SK-N-MC (cell line): ENCODE results near the gene CCK.
A peak's percentile ranks its signal among the peaks of the same experiment; 100 is the strongest.

Source experiments
- DNase-seq: peaks from one replicate; pipeline ENCODE4 v3.0.0-alpha.2; 2011; ENCODE audit warnings: low read depth, low spot score
- H3K27ac ChIP-seq: fragments of 200-600 bp; sonication (generic); 2 replicates; pipeline ENCODE4 v1.5.1; 2016; ENCODE audit warnings: mixed run types
- H3K36me3 ChIP-seq: fragments of 200-600 bp; sonication (generic); 2 replicates; pipeline ENCODE4 v1.6.1; 2017; ENCODE audit warnings: antibody characterized with exemption, low read length, mixed read lengths; ENCODE audit not compliant: insufficient read depth
- H3K4me3 ChIP-seq: fragments of 200-600 bp; sonication (generic); 2 replicates; pipeline ENCODE4 v1.5.1; 2016
- H3K9ac ChIP-seq: fragments of 200-600 bp; sonication (generic); 2 replicates; pipeline ENCODE4 v1.8.0; 2017; ENCODE audit warnings: mixed run types, mixed read lengths; ENCODE audit not compliant: insufficient read length
- H3K9me3 ChIP-seq: fragments of 200-600 bp; sonication (generic); 2 replicates; pipeline ENCODE4 v1.6.1; 2017; ENCODE audit warnings: low read depth, mild to moderate bottlenecking, antibody characterized with exemption, low read length, moderate library complexity, mixed read lengths
- EZH2 ChIP-seq: fragments of 200-600 bp; sonication (generic); IDR thresholded peaks from one replicate; pipeline ENCODE4 v1.6.1; 2017; ENCODE audit warnings: antibody characterized with exemption
- FOXP2 ChIP-seq: optimal IDR thresholded peaks from 2 replicates; pipeline ENCODE3; 2011; ENCODE audit warnings: mild to moderate bottlenecking, moderate library complexity; ENCODE audit not compliant: insufficient read depth; ENCODE audit errors: extremely low read length, control extremely low read depth
- POLR2AphosphoS5 ChIP-seq: IDR thresholded peaks from 2 replicates; pipeline ENCODE4 v1.6.1; 2012; ENCODE audit warnings: mild to moderate bottlenecking, low read depth, low read length, borderline replicate concordance

CCK gene

DNA sequence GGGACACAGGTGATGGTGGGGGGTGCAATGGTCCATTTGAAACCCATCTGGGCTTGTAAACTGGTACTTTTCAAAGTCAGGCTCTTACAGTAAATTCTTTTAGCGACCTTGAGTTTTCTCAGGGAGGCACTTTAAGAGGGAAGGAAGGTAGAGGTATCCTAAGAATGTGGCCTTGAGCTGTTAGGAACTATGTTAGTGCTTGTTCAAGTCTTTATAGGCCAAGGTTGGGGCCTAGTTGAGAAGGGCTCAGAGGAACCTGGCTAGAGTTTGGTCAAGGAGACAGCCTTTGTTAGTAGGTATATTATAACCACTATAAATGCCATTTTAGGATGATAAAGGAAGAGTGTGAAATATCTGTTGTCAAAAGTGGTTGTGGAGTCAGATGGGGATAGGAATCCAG, 9.2 kb upstream of the CCK start:
- DNase-seq, result no peak
- Histone ChIP-seq H3K27ac (no peak overlapping the region), H3K36me3 (no peaks in the 10 kb centered on the region), H3K9ac (no peak overlapping the region), H3K4me3 (no peak overlapping the region), H3K9me3 (no peaks in the 10 kb centered on the region)
- no peak for TF ChIP-seq POLR2AphosphoS5
- TF ChIP-seq EZH2, result no peak
- no peak for TF ChIP-seq FOXP2

DNA sequence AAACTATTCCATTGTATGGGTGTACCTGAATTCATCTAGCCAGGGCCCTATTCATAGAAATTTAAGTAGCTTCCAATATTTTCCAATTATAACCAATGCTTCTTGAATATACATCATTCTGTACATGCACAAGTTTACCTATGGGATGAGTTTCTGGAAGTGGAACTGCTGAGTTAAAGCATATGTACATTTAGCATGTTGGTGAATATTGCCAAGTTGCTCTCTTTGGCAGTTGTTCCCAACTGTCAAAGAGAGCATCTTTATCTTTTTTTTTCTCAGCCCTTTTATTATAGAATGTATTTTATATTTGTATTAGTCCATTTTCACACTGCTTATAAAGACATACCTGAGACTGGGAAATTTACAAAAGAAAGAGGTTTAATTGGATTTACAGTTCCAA, 8.3 kb upstream of the CCK start:
- H3K4me3 ChIP-seq, result no peak overlapping the region
- TF ChIP-seq FOXP2, result no peak
- no peak for TF ChIP-seq EZH2
- no peak for TF ChIP-seq POLR2AphosphoS5
- H3K9me3 ChIP-seq, result no peaks in the 10 kb centered on the region
- DNase-seq, result no peak
- no peaks in the 10 kb centered on the region for H3K36me3 ChIP-seq
- no peak overlapping the region for H3K9ac ChIP-seq
- no peak overlapping the region for H3K27ac ChIP-seq

DNA sequence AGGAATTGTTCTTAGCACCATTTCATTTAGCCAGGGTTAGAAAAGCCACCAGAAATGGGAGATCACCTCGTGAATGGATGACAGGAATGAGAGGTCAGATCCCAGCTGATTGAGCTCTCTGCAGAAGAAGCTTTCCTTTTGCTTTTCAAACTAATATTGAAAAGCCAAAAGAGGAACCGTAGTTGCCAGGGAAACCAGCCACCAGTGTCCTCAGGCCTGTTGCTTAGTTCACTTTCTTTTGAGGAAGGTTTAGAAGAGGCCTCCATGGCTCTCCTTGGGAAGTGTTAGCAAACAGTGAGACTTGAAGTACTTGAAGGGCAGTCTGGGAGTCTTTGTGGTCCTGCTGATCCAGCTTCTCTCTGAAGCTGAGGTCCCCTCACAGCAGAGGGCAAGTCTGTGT, 7.4 kb upstream of the CCK start:
- no peak for DNase-seq
- Histone ChIP-seq H3K4me3 (no peak overlapping the region), H3K9me3 (no peaks in the 10 kb centered on the region), H3K27ac (no peak overlapping the region), H3K36me3 (no peaks in the 10 kb centered on the region), H3K9ac (no peak overlapping the region)
- TF ChIP-seq EZH2 (no peak), FOXP2 (no peak), POLR2AphosphoS5 (no peak)

DNA sequence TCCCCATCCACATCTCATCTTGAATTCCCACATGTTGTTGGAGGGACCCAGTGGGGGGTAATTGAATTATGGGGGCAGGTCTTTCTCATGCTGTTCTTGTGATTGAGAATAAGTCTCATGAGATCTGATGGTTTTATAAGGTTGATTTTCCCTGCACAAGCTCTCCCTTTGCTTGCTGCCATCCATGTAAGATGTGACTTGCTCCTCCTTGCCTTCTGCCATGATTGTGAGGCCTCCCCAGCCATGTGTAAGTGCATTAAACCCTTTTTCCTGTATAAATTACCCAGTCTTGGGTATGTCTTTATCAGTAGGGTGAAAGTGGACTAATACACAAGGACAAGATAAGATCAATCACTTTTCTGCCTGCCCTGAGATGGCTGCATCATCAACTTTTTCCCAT, 5.8 kb upstream of the CCK start:
- H3K27ac ChIP-seq, result no peak overlapping the region
- no peak for TF ChIP-seq FOXP2
- no peak for TF ChIP-seq POLR2AphosphoS5
- no peaks in the 10 kb centered on the region for H3K9me3 ChIP-seq
- H3K9ac ChIP-seq, result no peak overlapping the region
- H3K4me3 ChIP-seq, result no peak overlapping the region
- no peaks in the 10 kb centered on the region for H3K36me3 ChIP-seq
- no peak for DNase-seq

DNA sequence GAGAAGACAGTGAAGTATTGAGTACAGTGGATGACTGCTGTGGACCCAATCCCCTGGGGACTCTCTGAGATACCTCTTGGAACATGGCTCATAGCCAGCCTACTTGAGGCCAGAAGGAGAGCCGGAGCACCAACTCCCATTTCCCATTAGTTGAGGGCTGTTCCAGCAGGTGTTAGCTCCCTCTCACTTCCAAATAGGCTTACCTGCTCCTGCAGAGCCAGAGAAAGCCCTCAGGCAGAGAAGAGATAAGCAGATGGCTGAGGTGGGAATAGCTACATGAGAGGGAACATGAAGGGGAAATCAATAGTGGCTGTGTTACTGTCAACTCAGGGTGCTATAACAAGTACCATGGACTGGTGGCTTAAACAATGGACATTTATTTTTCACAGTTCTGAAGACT, 4.6 kb upstream of the CCK start:
- DNase-seq, result no peak
- Histone ChIP-seq H3K27ac (no peak overlapping the region), H3K9me3 (no peaks in the 10 kb centered on the region), H3K4me3 (no peak overlapping the region), H3K36me3 (no peaks in the 10 kb centered on the region), H3K9ac (no peak overlapping the region)
- TF ChIP-seq POLR2AphosphoS5, result no peak
- no peak for TF ChIP-seq EZH2
- no peak for TF ChIP-seq FOXP2

DNA sequence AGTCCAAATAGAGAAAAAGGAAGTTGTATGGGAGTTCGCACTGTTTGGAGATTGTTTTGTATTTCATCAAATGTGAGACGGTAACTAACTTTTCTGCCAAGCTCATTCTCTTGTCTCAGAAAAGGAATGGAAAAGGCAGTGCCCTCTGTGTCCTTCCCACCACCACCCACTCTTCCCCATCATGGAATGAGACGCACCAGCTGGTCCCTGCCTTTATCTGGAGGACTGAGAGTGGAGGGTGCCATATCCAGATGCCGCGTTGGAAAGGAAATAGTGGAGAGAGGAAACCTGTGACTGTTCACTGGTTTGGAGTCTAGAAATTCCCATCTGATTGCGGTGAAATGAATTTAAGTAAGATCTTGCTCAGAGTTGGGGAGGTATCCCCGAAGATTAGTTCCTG, 3.7 kb upstream of the CCK start:
- Histone ChIP-seq H3K36me3 (no peaks in the 10 kb centered on the region), H3K9ac (no peak overlapping the region)

DNA sequence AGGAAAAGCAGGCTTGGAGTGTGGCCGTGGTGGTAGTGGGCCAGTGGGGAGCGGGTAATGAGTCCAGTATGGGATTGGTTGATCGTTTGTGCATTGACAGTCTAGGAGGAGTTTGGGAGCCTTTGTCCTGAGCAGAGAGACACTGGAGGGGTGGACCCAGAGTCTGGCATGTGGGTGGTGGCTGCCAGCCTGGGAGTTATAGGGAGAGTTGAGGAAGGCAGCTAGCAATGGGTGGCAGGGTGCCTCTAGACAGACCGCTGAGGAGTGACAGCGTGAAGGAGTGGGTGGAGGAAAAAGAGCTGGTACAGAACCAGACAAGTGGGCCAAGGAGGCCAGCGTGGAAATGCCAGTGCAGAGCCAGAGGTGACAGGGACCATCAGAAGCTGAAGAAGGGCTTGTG, 1.9 kb upstream of the CCK start:
- Histone ChIP-seq H3K4me3 (no peak overlapping the region), H3K36me3 (peaks cover 12% of the 10 kb centered on the region), H3K9ac (peak overlapping the region; percentile 15), H3K27ac (peak overlapping the region; percentile 95), H3K9me3 (no peaks in the 10 kb centered on the region)
- no peak for DNase-seq
- no peak for TF ChIP-seq POLR2AphosphoS5
- TF ChIP-seq EZH2, result no peak
- TF ChIP-seq FOXP2, result no peak

More for the DNA sequence above, 3.7 kb upstream of the CCK start:
- TF ChIP-seq POLR2AphosphoS5, result no peak
- TF ChIP-seq EZH2, result no peak
- TF ChIP-seq FOXP2, result no peak
- no peaks in the 10 kb centered on the region for H3K9me3 ChIP-seq
- no peak overlapping the region for H3K27ac ChIP-seq
- H3K4me3 ChIP-seq, result no peak overlapping the region
- DNase-seq, result no peak

DNA sequence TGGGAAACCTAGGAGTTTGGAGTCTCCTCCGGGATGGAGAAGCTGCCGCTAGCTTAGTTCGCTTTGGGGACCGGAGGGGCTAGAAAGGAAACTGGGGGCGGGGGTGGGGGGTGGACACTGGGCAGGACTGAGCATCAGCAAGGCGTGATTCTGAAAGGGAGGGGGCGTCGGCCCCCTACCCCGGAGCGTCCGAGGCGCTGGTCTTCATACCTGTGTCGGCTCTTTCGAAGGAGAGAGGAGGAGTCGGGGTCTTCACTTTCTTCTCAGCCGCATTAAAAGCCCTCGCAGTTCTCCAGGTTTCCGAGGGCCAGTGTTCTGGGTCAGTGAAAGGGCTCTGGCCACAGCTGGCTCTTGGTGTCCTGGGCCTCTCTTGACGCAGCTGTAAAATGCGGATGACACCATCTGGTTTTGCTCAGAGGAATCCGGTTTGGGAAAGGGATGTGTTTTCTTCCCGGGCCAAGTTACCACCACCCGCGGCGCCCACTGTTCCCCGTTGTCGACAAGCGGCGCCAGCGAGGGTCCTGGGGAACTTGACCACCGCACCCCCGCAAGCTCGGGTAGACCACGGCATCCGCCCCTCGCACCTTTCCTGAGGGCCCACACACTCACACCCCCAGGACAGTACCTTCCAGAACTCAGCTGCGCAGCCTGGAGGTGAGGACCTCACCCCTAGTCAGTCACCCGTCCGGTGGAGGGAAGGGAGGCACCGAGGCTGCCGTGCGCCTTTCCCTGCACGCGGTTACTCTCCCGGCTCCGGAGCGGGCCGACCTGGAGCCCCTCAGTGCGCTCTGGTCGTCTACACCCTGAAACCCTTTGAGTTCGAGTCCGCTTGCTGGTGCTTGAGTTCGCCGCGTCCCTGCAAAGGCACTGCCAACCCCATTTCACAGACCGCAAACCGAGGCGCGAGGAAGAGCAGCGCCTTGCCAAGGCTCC, 660 bp downstream of the CCK start:
- Histone ChIP-seq H3K4me3 (peak overlapping the region; percentile 91), H3K27ac (peak overlapping the region; percentile 98), H3K9me3 (no peaks in the 10 kb centered on the region), H3K9ac (peak overlapping the region; percentile 83), H3K36me3 (peaks cover 37% of the 10 kb centered on the region)
- DNase-seq, result no peak
- TF ChIP-seq POLR2AphosphoS5 (no peak; the same call in 1 of the 2 replicates), EZH2 (no peak), FOXP2 (no peak)
